ENCODE data around the gene MPO.
A peak's percentile ranks its signal among the peaks of the same experiment; 100 is the strongest.

The MPO gene

GRCh38 chr17:58306131-58306951, 25.6 kb upstream of the MPO start:
- ATAC-seq: no peak

GRCh38 chr17:58305626-58306025, 24.9 kb upstream of the MPO start:
- no peak for ATAC-seq

- ATAC-seq: no peak
Observed at GRCh38 chr17:58304750-58305486, 24.2 kb upstream of the MPO start.

- ATAC-seq: peak; percentile 74 to 85
Observed at GRCh38 chr17:58303971-58304749, 23.4 kb upstream of the MPO start.

- ATAC-seq: no peak
Observed at GRCh38 chr17:58302919-58303585, 22.3 kb upstream of the MPO start.

GRCh38 chr17:58302171-58302918, 21.6 kb upstream of the MPO start:
- ATAC-seq: no peak

- no peak for ATAC-seq
Observed at GRCh38 chr17:58301504-58302150, 20.9 kb upstream of the MPO start.

DNA sequence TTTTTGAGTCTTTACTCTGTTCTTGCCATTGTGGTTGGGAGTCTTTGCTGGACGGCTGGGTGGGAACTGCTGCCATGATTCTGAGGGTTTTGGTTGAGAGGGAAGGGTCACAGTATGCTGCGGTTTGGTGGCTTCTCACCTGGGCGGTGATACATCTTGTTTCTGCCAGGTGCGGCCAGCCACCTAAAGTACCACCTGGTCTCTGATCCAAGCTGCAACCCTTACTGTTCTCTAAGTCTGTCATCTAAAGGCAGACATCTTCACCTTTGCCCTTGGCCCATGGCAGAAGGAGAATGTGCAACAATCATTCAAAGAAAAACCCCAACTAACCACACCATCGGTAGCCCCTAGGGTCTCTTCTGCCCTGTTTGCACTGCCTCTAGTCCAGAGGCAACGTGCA, 19.6 kb upstream of the MPO start:
- no peak for ATAC-seq

DNA sequence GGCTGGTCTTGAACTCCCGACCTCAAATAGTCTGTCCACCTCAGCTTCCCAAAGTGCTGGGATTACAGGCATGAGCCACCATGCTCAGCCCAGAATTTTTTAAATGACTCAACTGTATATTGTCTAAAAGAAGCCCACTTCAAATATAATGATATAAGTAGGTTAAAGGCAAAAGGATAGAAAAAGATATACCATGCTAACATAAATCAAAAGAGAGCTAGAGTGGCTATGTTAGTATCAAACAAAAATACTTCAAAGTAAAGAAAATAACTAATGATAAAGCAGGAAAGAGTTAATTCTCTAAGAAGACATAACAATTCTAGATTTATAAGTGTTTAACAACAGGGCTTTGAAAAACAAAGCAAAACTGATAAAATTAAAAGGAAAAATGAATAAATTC, 13.3 kb upstream of the MPO start:
- ATAC-seq: no peak

GRCh38 chr17:58291246-58291645, 10.5 kb upstream of the MPO start:
- ATAC-seq: no peak

GRCh38 chr17:58289869-58290268, 9.1 kb upstream of the MPO start:
- ATAC-seq: no peak

DNA sequence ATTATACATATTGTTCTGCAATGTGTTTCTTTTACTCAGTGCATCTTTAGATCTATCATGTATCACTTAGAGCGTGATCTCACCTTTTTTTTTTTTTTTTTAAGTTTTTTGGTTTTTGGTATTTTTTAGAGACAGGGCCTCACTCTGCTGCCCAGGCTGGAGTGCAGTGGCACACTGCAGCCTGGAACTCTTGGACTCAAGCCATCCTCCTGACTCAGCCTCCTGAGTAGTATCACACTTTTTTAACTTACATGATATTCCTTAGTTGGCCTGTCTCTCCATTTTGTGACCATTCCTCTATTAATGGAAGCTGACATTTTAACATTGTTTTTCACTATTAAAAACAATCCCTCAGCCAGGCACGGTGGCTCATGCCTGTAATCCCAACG, 4.7 kb upstream of the MPO start:
- no peak for ATAC-seq

- no peak for ATAC-seq
Observed at GRCh38 chr17:58284613-58285421, 4.1 kb upstream of the MPO start.

DNA sequence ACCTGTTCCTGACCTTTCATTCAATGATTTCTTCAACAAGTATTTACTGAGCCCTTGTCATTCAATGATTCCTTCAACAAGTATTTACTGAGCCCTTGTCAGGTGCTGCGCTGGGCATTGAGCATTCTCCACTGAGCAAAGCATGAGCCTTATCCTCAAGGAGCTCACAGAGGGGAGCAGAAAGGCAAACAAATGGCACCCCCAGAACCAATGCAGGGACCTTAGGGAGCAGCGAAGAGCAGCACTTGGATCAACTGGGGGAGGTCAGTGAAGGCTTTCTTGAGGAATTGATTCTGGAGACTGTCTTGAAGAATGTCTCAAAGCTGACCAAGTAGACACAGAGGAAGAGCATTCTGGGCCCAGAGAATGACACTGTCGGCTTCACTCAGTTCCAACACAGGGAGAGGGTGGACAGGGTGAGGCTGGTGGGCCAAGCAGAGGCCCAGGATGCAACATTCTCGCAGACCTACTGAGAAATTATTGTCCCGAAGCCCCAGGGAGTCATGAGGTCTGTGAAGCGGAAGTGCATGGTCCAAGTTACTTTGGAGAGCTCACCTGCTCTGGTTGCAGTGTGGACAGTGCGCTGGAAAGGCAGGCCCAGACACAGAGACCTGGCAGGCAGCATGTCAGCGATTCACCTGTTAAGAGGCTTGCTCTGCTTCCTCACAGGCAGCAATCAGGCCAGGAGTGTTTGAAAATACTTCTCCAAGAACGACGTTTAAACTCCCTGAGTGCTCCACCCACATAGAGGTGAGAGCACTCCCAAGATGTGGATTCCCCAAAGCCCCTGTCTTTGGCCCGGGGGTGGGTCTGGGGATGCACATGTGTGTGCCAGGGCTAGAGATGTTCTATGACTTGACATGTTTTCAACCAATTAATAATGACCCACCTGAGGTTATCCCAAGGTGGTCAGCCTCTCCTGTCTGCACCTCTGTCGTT, 3.2 kb upstream of the MPO start:
- no peak for ATAC-seq

- no peak for ATAC-seq
Observed at GRCh38 chr17:58282442-58282841, 1.7 kb upstream of the MPO start.

- ATAC-seq: no peak
Observed at GRCh38 chr17:58281511-58282011, 826 bp upstream of the MPO start.

- no peak for ATAC-seq
Observed at GRCh38 chr17:58279736-58280479, 827 bp downstream of the MPO start.

- ATAC-seq: no peak
Observed at GRCh38 chr17:58279016-58279711, 1.6 kb downstream of the MPO start.
